CD4-positive, alpha-beta T cell (primary cell): ENCODE data around the gene RAI1. TPM values are rescaled to one million over a fixed set of nuclear protein-coding genes. Genes with fewer than 3 reads are reported as not detected.

Experiments
- ATAC-seq: fragments of 200-7000 bp; cut with Tn5 transposase; one replicate; pipeline ENCODE4 v1.10.0; 2022; ENCODE audit warnings: mild to moderate bottlenecking; ENCODE audit not compliant: poor library complexity
- CTCF ChIA-PET: fragments of 350-600 bp; sonication (Branson Sonifier 250); formaldehyde crosslinking; loops from one replicate; lab custom pipeline; 2021; ENCODE audit warnings: antibody characterized with exemption, inconsistent platforms; lab: Charles Lee
- POLR2A ChIA-PET: fragments of 350-600 bp; sonication (Branson Sonifier 250); formaldehyde crosslinking; loops from one replicate; lab custom pipeline; 2021; ENCODE audit warnings: antibody characterized with exemption, inconsistent platforms; lab: Charles Lee
- DNase-seq, 14 experiments: peaks; one replicate each; pipeline ENCODE4 v3.0.0-alpha.2; 2013 to 2020; ENCODE audit warnings: mixed read lengths in 2 of 14
- H3K27ac ChIP-seq, 2 donors: one replicate each; pipeline versions ENCODE4 v1.5.1 to v1.7.0; 2013; ENCODE audit warnings: low read length in 2 of 2, low read depth in 1 of 2, mild to moderate bottlenecking in 1 of 2
- H3K27me3 ChIP-seq, 2 experiments: 1 replicate in 1 of 2; 2 replicates in 1 of 2; pipeline versions ENCODE4 v1.6.1 to v1.7.0; 2013; ENCODE audit warnings: low read length in 2 of 2, control low read depth in 1 of 2, mild to moderate bottlenecking in 1 of 2, moderate library complexity in 1 of 2; ENCODE audit not compliant: insufficient read depth in 2 of 2, control insufficient read depth in 1 of 2
- H3K36me3 ChIP-seq: one replicate; pipeline ENCODE4 v1.6.1; 2013; ENCODE audit warnings: low read length, control low read depth; ENCODE audit not compliant: insufficient read depth
- H3K4me1 ChIP-seq: one replicate; pipeline ENCODE4 v1.6.1; 2013; ENCODE audit warnings: low read length, control low read depth; ENCODE audit not compliant: insufficient read depth
- H3K4me3 ChIP-seq: one replicate; pipeline ENCODE4 v1.5.1; 2013; ENCODE audit warnings: mild to moderate bottlenecking, low read length, moderate library complexity
- H3K9me3 ChIP-seq, 2 experiments: 1 replicate in 1 of 2; 2 replicates in 1 of 2; pipeline versions ENCODE4 v1.6.1 to v1.7.0; 2013; ENCODE audit warnings: low read length in 2 of 2, mild to moderate bottlenecking in 2 of 2, control low read depth in 1 of 2, moderate library complexity in 1 of 2; ENCODE audit not compliant: control insufficient read depth in 1 of 2, insufficient read depth in 1 of 2
- H3K27ac Mint-ChIP-seq: one replicate; pipeline ENCODE4 v1.8.0; 2020; ENCODE audit warnings: mixed read lengths
- H3K27me3 Mint-ChIP-seq: one replicate; pipeline ENCODE4 v1.8.0; 2021; ENCODE audit warnings: mixed read lengths
- H3K36me3 Mint-ChIP-seq: one replicate; pipeline ENCODE4 v1.8.0; 2021; ENCODE audit warnings: low read depth, mixed read lengths
- H3K4me1 Mint-ChIP-seq: one replicate; pipeline ENCODE4 v1.8.0; 2021; ENCODE audit warnings: low read depth, mixed read lengths
- H3K4me3 Mint-ChIP-seq: one replicate; pipeline ENCODE4 v1.8.0; 2020; ENCODE audit warnings: mild to moderate bottlenecking, mixed read lengths
- H3K9me3 Mint-ChIP-seq: one replicate; pipeline ENCODE4 v1.8.0; 2020; ENCODE audit warnings: mixed read lengths
- intact Hi-C, 2 experiments: fragments of 100-400 bp; cut with DNase I in 1 of 2; cut with micrococcal nuclease in 1 of 2; formaldehyde crosslinking; loops; one replicate each; pipeline versions ENCODE4 v1.15.1 to v1.9.0; 2023 to 2025; cut with DNase I, micrococcal nuclease
- total RNA-seq, 174 experiments: library from RNA in 2 of 174; stranded (reverse) in 2 of 174; gene quantifications; one replicate each; pipeline ENCODE4 v1.2.3 and lab custom pipeline; 2021 to 2026
- TF ChIP-seq, protein P1 (sequence below): fragments of 200-600 bp; IDR thresholded peaks from one replicate; pipeline ENCODE4 v1.8.0; 2022; ENCODE audit warnings: antibody characterized with exemption, mild to moderate bottlenecking

The RAI1 gene
- total RNA-seq, 2 experiments from 2014 or later = 19.3 to 25.2 TPM

GRCh38 chr17:17783825-17784656, 102.8 kb downstream of the RAI1 start:
- no peak for ATAC-seq
- TF ChIP-seq, protein P1, sequence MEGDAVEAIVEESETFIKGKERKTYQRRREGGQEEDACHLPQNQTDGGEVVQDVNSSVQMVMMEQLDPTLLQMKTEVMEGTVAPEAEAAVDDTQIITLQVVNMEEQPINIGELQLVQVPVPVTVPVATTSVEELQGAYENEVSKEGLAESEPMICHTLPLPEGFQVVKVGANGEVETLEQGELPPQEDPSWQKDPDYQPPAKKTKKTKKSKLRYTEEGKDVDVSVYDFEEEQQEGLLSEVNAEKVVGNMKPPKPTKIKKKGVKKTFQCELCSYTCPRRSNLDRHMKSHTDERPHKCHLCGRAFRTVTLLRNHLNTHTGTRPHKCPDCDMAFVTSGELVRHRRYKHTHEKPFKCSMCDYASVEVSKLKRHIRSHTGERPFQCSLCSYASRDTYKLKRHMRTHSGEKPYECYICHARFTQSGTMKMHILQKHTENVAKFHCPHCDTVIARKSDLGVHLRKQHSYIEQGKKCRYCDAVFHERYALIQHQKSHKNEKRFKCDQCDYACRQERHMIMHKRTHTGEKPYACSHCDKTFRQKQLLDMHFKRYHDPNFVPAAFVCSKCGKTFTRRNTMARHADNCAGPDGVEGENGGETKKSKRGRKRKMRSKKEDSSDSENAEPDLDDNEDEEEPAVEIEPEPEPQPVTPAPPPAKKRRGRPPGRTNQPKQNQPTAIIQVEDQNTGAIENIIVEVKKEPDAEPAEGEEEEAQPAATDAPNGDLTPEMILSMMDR = no peak
- POLR2A ChIA-PET = interaction anchor here (1.0 to 1.5 kb wide), 4 partner anchors 9 to 92 kb away, joined by 3 to 6 read pairs (median 4); partner anchors contain the start of gene SREBF1
- Mint-ChIP-seq H3K9me3 (no peaks in the 10 kb centered on the region), H3K4me3 (peak overlapping the region; percentile 91), H3K27me3 (no peaks in the 10 kb centered on the region), H3K4me1 (peaks cover 30% of the 10 kb centered on the region), H3K36me3 (no peaks in the 10 kb centered on the region), H3K27ac (peak overlapping the region; percentile 77)
- DNase-seq = peak in 8 of 14 experiments; percentile 14 to 60 (median 36)
- Histone ChIP-seq H3K27me3 (peaks cover 0 to 5% of the 10 kb centered on the region in 2 experiments), H3K27ac (peak overlapping the region in 1 of 2 donors; percentile 29), H3K4me1 (peaks cover 31% of the 10 kb centered on the region), H3K4me3 (peak overlapping the region; percentile 57), H3K9me3 (no peaks in the 10 kb centered on the region), H3K36me3 (no peaks in the 10 kb centered on the region)
- CTCF ChIA-PET = interaction anchor here (1.0 kb wide), 1 partner anchor 35 kb away, joined by 3 read pairs; no protein-coding TSS in a partner anchor
- intact Hi-C loops = loop anchor here in 1 of 2 experiments (2.0 to 10.0 kb wide), 2 partner anchors 55 to 89 kb away; no protein-coding TSS in a partner anchor

DNA sequence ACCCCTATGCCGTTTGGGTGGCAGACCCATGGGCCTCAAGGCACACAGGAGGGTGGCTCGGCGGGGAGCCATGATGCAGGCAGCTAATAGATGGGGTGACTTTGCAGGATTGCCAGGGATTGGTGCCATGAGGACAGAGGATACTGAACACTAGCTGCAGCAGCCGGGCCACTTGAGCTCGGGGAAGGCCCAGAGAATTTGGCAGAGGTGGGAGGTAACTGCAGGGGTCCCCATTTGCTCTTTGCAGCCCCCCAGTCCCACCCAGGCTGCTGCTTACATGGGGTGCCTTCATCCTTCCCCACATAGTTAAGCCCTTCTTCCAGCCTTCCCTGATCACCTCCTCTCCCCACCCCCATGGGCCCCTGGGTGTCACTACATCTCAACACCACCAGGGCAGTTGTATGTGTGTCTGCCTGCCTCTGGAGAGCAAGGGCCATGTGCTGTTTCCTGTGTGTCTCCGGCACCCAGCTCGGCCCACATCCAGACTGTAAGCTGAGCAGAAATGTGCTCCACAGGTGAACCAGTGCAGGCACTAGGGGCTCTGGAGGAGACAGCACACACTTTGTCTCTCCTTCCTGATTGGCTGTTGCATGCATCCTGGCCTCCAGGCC, 103.5 kb downstream of the RAI1 start:
- Histone ChIP-seq H3K27ac (no peak overlapping the region), H3K27me3 (peaks cover 0 to 5% of the 10 kb centered on the region in 2 experiments), H3K4me3 (no peak overlapping the region), H3K4me1 (peaks cover 31% of the 10 kb centered on the region), H3K36me3 (no peaks in the 10 kb centered on the region), H3K9me3 (no peaks in the 10 kb centered on the region)
- POLR2A ChIA-PET = interaction anchor here (1.0 to 1.5 kb wide), 4 partner anchors 8 to 92 kb away, joined by 3 to 6 read pairs (median 4); partner anchors contain the start of gene SREBF1
- intact Hi-C loops = loop anchor here in 1 of 2 experiments (2.0 to 10.0 kb wide), 2 partner anchors 56 to 90 kb away; no protein-coding TSS in a partner anchor
- Mint-ChIP-seq H3K4me1 (peaks cover 30% of the 10 kb centered on the region), H3K36me3 (no peaks in the 10 kb centered on the region), H3K9me3 (no peaks in the 10 kb centered on the region), H3K4me3 (peak overlapping the region; percentile 84), H3K27ac (peak overlapping the region; percentile 74), H3K27me3 (no peaks in the 10 kb centered on the region)
- CTCF ChIA-PET = no interaction called here
- peak; percentile 64 for ATAC-seq
- TF ChIP-seq, protein P1 = no peak
- DNase-seq = peak in 8 of 14 experiments; percentile 28 to 50 (median 44)

DNA sequence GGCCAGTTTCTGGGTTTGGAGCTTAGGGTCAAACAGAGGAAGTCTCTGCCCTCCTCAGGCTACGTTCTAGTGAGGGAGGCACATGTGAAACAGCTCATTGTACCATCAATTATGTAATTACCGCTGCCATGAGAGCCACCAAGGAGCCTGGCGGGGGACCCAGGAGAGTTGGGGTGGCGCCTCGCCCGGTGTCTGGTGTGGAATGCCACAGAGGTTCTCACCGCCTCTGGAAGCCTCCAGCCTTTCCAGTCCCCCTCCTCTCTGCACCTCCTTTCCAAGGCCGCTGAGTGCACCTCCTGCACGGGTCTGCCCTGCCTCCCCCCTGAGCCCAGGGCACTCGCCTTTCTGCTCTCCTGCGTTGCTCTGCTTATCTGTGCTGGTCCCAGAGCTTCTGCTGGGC, 104.1 kb downstream of the RAI1 start:
- Histone ChIP-seq H3K9me3 (no peaks in the 10 kb centered on the region), H3K4me3 (no peak overlapping the region), H3K27ac (no peak overlapping the region), H3K27me3 (peaks cover 0 to 5% of the 10 kb centered on the region in 2 experiments), H3K4me1 (peaks cover 31% of the 10 kb centered on the region), H3K36me3 (no peaks in the 10 kb centered on the region)
- H3K27me3 Mint-ChIP-seq = no peaks in the 10 kb centered on the region
- intact Hi-C loops = loop anchor here in 1 of 2 experiments (2.0 to 10.0 kb wide), 2 partner anchors 57 to 91 kb away; no protein-coding TSS in a partner anchor
- H3K4me1 Mint-ChIP-seq = peaks cover 30% of the 10 kb centered on the region
- ATAC-seq = no peak
- peak overlapping the region; percentile 84 for H3K4me3 Mint-ChIP-seq
- ChIA-PET CTCF (no interaction called here), POLR2A (interaction anchor here (1.0 kb wide), 1 partner anchor 93 kb away, joined by 3 read pairs; no protein-coding TSS in a partner anchor)
- no peaks in the 10 kb centered on the region for H3K36me3 Mint-ChIP-seq
- no peaks in the 10 kb centered on the region for H3K9me3 Mint-ChIP-seq
- TF ChIP-seq, protein P1 = no peak
- H3K27ac Mint-ChIP-seq = peak overlapping the region; percentile 74
- DNase-seq = no peak
